Progenitor cell of endocrine pancreas (in vitro differentiated cells): ENCODE results near the gene C4orf36. TPM values are rescaled to one million over a fixed set of nuclear protein-coding genes. Genes with fewer than 3 reads are reported as not detected.

ENCODE experiments used
- DNase-seq: peaks from one replicate; pipeline ENCODE4 v3.0.0; 2021; ENCODE audit warnings: low spot score; ENCODE audit not compliant: unreplicated experiment
- H3K27ac Mint-ChIP-seq: 2 replicates; pipeline ENCODE4 v1.8.0; 2021; ENCODE audit warnings: mild to moderate bottlenecking, moderate library complexity, mixed read lengths
- H3K27me3 Mint-ChIP-seq: 2 replicates; pipeline ENCODE4 v1.8.0; 2021; ENCODE audit warnings: mixed read lengths
- H3K36me3 Mint-ChIP-seq: 2 replicates; pipeline ENCODE4 v1.8.0; 2022; ENCODE audit warnings: mixed read lengths; ENCODE audit not compliant: insufficient read depth
- H3K4me1 Mint-ChIP-seq: 2 replicates; pipeline ENCODE4 v1.8.0; 2021; ENCODE audit warnings: low read depth, mixed read lengths
- H3K4me3 Mint-ChIP-seq: 2 replicates; pipeline ENCODE4 v1.8.0; 2021; ENCODE audit warnings: low read depth, mild to moderate bottlenecking, moderate library complexity, mixed read lengths
- H3K9me3 Mint-ChIP-seq: 2 replicates; pipeline ENCODE4 v1.8.0; 2021; ENCODE audit warnings: low read depth, mixed read lengths
- long read RNA-seq: library from polyadenylated mRNA; unstranded; transcript quantifications from one replicate; pipeline ENCODE4 v2.0.0, GENCODE V29; 2020
- total RNA-seq: library from RNA; stranded (reverse); gene quantifications from 2 replicates; pipeline ENCODE4 v1.2.1, GENCODE V29; 2021
- TF ChIP-seq, protein P1 (sequence below): fragments of 200-600 bp; sonication (generic); IDR thresholded peaks from one replicate; pipeline ENCODE4 v1.5.0; 2021; ENCODE audit warnings: antibody characterized with exemption, mild to moderate bottlenecking; ENCODE audit not compliant: unreplicated experiment

The C4orf36 gene, protein sequence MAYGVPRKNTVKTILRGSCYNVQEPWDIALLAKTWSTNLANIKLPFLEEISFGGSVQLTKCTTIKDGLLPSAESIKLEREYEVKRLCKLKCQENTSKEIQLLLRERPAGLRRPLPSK
- 2.0 TPM in 2 replicates for total RNA-seq
- long read RNA-seq: 0 reads

DNA sequence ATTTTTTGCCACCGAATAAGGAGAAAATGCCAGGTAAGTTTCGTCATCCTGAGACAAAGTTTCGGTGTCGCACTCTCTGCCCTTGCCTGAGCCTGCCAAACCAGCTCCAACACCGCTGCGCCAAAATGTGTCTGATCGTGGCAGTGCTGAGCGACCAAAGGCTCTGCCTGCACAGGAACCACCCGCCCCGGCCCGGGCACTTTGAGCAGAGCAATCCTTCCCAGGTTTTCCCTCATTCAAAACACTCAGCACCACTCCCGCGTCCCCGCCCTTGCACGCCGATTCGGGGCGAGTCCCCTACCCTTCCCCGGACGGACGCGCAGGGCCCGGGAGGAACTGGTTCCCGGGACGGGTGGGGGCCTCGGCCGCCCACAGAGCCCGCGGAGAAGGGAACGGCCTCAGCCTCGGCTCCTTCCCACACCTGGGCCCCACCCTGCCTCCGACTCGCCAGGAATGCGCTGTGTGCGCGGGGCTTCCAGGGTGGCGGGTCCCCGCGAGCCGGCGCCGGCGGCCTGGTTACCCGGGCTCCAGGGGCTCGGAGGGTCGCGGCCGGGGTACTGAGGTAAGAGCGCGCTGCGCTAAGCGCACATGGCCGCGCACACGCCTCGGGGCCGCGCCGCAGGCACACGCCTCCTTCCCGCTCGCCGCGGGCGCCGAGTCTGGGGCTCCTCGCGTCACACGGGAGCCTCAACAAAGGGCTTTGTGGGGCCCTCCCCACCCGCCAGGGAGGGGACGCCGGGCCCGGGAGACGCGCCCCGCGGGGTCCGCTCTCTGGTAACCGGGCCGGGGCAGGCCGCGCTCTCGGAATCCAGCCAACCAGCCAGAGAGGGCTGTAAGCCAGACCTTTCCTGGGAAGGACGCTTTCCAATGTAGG, at the start of gene C4orf36:
TSS of gene C4orf36 (minus strand) at position 661 of the 874 bp plus-strand sequence. CDS start 902 bp downstream, outside the sequence.
- Mint-ChIP-seq H3K36me3 (peaks cover 2% of the 10 kb centered on the region), H3K9me3 (no peaks in the 10 kb centered on the region), H3K4me3 (peak within 1 kb of the TSS; percentile 86), H3K4me1 (peaks cover 4% of the 10 kb centered on the region), H3K27me3 (no peaks in the 10 kb centered on the region), H3K27ac (peak within 1 kb of the TSS; percentile 100)
- TF ChIP-seq, protein P1, sequence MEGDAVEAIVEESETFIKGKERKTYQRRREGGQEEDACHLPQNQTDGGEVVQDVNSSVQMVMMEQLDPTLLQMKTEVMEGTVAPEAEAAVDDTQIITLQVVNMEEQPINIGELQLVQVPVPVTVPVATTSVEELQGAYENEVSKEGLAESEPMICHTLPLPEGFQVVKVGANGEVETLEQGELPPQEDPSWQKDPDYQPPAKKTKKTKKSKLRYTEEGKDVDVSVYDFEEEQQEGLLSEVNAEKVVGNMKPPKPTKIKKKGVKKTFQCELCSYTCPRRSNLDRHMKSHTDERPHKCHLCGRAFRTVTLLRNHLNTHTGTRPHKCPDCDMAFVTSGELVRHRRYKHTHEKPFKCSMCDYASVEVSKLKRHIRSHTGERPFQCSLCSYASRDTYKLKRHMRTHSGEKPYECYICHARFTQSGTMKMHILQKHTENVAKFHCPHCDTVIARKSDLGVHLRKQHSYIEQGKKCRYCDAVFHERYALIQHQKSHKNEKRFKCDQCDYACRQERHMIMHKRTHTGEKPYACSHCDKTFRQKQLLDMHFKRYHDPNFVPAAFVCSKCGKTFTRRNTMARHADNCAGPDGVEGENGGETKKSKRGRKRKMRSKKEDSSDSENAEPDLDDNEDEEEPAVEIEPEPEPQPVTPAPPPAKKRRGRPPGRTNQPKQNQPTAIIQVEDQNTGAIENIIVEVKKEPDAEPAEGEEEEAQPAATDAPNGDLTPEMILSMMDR: peak; percentile 18
- peak; percentile 76 for DNase-seq

DNA sequence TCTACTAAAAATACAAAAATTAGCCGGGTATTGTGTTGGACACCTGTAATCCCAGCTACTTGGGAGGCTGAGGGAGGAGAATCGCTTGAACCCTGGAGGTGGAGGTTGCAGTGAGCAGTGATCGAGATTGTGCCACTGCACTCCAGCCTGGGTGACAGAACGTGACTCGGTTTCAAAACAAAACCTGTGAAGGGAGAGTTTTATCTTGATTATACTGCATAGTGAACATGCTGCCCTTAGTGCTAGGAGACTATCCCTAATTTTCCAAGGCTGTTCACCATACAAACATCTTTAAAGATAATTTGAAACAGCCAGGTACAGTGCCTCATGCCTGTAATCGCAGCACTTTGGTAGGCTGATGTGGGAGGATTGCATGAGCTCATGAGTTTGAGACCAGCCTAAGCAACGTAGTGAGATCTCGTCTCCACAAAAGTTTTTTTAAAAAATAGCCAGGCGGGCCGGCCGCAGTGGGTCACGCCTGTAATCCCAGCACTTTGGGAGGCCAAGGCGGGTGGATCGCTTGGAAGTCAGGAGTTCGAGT, 48.8 kb upstream of the C4orf36 start:
- peaks cover 37% of the 10 kb centered on the region for H3K4me1 Mint-ChIP-seq
- H3K27ac Mint-ChIP-seq: no peak overlapping the region
- DNase-seq: no peak
- no peaks in the 10 kb centered on the region for H3K27me3 Mint-ChIP-seq
- no peaks in the 10 kb centered on the region for H3K36me3 Mint-ChIP-seq
- no peak overlapping the region for H3K4me3 Mint-ChIP-seq
- TF ChIP-seq, protein P1: no peak
- H3K9me3 Mint-ChIP-seq: no peaks in the 10 kb centered on the region

DNA sequence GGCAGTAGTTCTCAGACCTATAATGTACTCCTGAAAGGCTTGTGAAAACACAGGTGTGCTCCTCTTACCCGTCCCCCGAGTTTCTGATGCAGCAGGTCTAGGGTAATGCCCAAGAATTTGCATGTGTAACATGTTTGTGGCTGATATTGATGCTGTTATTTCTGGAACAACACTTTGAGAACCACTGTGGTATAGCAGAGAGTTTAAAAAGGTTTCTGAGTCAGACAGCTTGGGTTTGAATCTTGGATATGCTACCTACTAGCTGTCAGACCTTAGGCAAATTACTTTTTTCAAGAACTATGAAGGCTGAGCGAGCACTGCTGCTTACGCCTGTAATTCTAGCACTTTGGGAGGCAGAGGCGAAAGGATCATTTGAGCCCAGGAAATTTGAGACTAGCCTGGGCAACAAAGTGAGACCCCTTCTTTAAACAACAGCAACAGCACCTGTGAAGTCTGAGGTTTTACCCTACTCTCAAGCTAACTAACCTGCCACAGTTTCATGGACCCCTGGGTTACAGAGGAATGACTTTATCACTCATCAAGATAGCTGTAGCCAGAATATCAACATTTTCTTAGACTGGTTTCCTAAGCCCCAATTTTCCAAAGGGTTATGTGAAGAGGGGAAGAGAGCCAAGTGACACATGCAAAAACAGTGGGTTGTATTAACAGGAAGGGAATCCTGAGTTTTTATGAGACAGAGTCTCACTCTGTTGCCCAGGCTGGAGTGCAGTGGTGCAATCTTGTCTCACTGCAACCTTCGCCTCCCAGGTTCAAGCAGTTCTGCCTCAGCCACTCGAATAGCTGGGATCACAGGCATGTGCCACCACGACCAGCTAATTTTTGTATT, 47.7 kb upstream of the C4orf36 start:
- DNase-seq: no peak
- Mint-ChIP-seq H3K27ac (no peak overlapping the region), H3K4me1 (peaks cover 41% of the 10 kb centered on the region), H3K27me3 (no peaks in the 10 kb centered on the region), H3K36me3 (no peaks in the 10 kb centered on the region), H3K9me3 (no peaks in the 10 kb centered on the region), H3K4me3 (no peak overlapping the region)
- TF ChIP-seq, protein P1: no peak

DNA sequence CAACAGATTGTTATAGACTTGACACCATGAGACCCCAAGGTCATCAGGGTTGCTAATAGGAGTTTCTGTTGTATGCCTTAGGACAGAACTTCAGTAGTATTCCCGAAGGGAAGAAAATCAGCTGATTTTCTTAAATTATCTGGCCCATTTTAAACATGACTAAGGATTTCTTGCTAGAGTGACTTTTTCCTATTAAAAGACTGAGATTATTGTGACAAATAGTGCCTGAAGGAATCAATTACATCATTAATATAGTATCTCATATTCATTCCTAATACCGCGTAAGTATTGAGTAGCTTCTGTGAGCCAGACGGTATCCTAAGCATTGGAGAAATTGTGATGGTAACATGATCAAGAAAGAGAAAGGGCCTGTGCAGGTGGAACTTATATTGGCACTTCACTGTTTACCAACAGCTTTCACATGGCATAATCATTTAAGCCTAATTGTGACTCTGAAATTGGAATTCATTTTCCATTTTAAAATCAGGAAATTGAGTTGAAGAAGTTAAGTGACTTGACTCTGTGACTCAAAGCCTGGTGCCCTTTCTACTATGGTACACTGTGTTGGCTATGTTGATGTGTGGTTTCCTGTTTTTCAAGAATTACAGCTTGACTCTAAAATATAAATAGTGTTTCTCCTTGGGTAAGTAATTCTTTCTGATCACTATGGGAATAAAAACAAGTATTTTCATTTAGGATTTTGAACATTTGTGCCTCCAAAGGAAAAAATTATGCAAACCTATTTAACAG, 46.7 kb upstream of the C4orf36 start:
- Mint-ChIP-seq H3K9me3 (no peaks in the 10 kb centered on the region), H3K4me3 (no peak overlapping the region), H3K27me3 (no peaks in the 10 kb centered on the region), H3K27ac (peak overlapping the region; percentile 22), H3K4me1 (peaks cover 45% of the 10 kb centered on the region), H3K36me3 (no peaks in the 10 kb centered on the region)
- TF ChIP-seq, protein P1: no peak
- DNase-seq: no peak
